ENCODE results near the gene ST3GAL3. TPM values are rescaled to one million over a fixed set of nuclear protein-coding genes. Genes with fewer than 3 reads are reported as not detected.

Gene ST3GAL3
- total and polyA plus RNA-seq, 10 of the 15 experiments (the other 5 are each of a cell fraction or from before 2014, with no cell fraction given) = 1.2 to 19.3 (median 11.0) TPM

DNA sequence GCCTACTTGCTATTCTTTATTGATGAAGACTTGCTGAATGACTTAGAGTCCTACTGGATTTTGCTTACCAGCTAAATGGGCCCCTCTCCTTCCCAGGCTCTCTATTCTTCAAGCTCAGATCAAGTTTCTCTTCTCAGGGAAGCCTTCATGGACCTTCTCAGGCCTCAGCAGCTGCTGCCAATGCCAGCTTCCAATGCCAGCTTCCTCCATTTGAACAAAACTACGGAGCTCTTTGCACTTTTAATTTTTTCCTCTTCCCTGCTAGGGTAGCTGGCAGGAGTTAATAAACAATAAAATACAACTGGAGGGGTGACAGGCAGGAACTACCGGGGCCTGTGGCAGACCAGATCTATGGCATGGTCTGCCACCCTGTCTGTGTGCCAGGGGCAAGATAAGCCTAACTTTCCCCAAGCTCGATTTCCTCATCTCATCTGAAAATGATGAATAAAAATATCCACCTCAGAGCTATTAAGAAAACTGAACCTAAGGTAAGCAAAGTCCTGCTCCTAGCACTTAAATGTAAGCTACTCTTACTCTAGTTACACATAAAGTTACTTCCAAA, 238.4 kb downstream of the ST3GAL3 start:
- peaks cover 23% of the 10 kb centered on the region for H3K79me2 ChIP-seq (ENCODE audit: control insufficient read depth, insufficient read depth, low read length)
- H3K36me3 ChIP-seq (ENCODE audit: control insufficient read depth in 2 of 2, insufficient read depth in 2 of 2, low read length in 1 of 2) = 0 out of 4 replicates have a peak, but pooled peaks cover 0 to 3% of the 10 kb centered on the region in 2 experiments
- intact Hi-C loops (cut with micrococcal nuclease; ENCODE audit: unreplicated experiment) = loop anchor here (1.0 to 5.0 kb wide), 5 partner anchors 24 to 295 kb away; partner anchors contain the start of genes ATP6V0B, KDM4A and ST3GAL3
- H3K9ac ChIP-seq (ENCODE audit: control insufficient read depth, insufficient read depth, low read length) = peak overlapping the region; percentile 85
- H2AFZ ChIP-seq (ENCODE audit: control insufficient read depth, low read depth, low read length) = peak overlapping the region; percentile 94
- peak overlapping the region; percentile 95 for H3K4me2 ChIP-seq (ENCODE audit: control insufficient read depth, insufficient read depth)
- RAD21 ChIA-PET (ENCODE audit: unreplicated experiment) = interaction anchor here (0.8 to 5.8 kb wide), 16 partner anchors 10 to 706 kb away, joined by 3 to 78 read pairs (median 4); partner anchors contain the start of genes ARTN, KDM4A and ST3GAL3
- POLR2A ChIA-PET = interaction anchor here (0.7 to 1.6 kb wide), 8 partner anchors 11 to 294 kb away, joined by 3 to 10 read pairs (median 3); partner anchors contain the start of gene ATP6V0B
- TF ChIP-seq, protein P1, sequence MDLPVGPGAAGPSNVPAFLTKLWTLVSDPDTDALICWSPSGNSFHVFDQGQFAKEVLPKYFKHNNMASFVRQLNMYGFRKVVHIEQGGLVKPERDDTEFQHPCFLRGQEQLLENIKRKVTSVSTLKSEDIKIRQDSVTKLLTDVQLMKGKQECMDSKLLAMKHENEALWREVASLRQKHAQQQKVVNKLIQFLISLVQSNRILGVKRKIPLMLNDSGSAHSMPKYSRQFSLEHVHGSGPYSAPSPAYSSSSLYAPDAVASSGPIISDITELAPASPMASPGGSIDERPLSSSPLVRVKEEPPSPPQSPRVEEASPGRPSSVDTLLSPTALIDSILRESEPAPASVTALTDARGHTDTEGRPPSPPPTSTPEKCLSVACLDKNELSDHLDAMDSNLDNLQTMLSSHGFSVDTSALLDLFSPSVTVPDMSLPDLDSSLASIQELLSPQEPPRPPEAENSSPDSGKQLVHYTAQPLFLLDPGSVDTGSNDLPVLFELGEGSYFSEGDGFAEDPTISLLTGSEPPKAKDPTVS (IDR thresholded peaks at IDR 0.05; ENCODE audit: low read depth, low read length) = no peak
- no peak for TF ChIP-seq NFXL1 (IDR thresholded peaks at IDR 0.05; ENCODE audit: borderline replicate concordance)
- no peak for TF ChIP-seq EP300 (IDR thresholded peaks at IDR 0.05; ENCODE audit: borderline replicate concordance in 1 of 2, control insufficient read depth in 1 of 2, low read depth in 2 of 2, low read length in 2 of 2)
- TF ChIP-seq BMI1 (IDR thresholded peaks at IDR 0.05; ENCODE audit: borderline replicate concordance) = no peak
- no peak for TF ChIP-seq MTA3 (IDR thresholded peaks at IDR 0.05; ENCODE audit: borderline replicate concordance, low read length)
- TF ChIP-seq HDAC2 (IDR thresholded peaks at IDR 0.05) = no peak
- TF ChIP-seq SUZ12 (IDR thresholded peaks at IDR 0.05; ENCODE audit: unreplicated experiment) = no peak
- no peak for TF ChIP-seq RFX5 (IDR thresholded peaks at IDR 0.05; ENCODE audit: low read depth, low read length)
- TF ChIP-seq, protein P2, sequence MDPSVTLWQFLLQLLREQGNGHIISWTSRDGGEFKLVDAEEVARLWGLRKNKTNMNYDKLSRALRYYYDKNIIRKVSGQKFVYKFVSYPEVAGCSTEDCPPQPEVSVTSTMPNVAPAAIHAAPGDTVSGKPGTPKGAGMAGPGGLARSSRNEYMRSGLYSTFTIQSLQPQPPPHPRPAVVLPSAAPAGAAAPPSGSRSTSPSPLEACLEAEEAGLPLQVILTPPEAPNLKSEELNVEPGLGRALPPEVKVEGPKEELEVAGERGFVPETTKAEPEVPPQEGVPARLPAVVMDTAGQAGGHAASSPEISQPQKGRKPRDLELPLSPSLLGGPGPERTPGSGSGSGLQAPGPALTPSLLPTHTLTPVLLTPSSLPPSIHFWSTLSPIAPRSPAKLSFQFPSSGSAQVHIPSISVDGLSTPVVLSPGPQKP (IDR thresholded peaks at IDR 0.05; ENCODE audit: low read depth, low read length) = no peak
- no peak for TF ChIP-seq RAD21 (IDR thresholded peaks at IDR 0.05; ENCODE audit: insufficient read depth, low read depth, low read length)
- TF ChIP-seq HDGF (IDR thresholded peaks at IDR 0.05) = no peak
- no peak for TF ChIP-seq CREM (IDR thresholded peaks at IDR 0.05; ENCODE audit: low read depth)
- no peak for TF ChIP-seq YBX1 (IDR thresholded peaks at IDR 0.05)
- TF ChIP-seq STAT1 (conservative IDR thresholded peaks at IDR 0.05) = no peak
- no peaks in the 10 kb centered on the region for H3K27me3 ChIP-seq (replicated peaks in 1 of 2; ENCODE audit: control insufficient read depth in 2 of 2, insufficient read depth in 2 of 2, low read length in 1 of 2)
- SMC1A ChIA-PET (ENCODE audit: uncharacterized antibody, unreplicated experiment) = interaction anchor here (0.6 to 7.2 kb wide), 19 partner anchors 12 to 413 kb away, joined by 3 to 100 read pairs (median 4); partner anchors contain the start of genes ARTN, ATP6V0B and KDM4A
- no peak for ATAC-seq
- H3K4me3 ChIP-seq = peak overlapping the region; percentile 96
- no peaks in the 10 kb centered on the region for H3K9me3 ChIP-seq (replicated peaks; ENCODE audit: control insufficient read depth, insufficient read depth, low read length)
- H3K27ac ChIP-seq (ENCODE audit: control insufficient read depth, insufficient read depth) = peak overlapping the region; percentile 93
- CTCF ChIA-PET = interaction anchor here (0.6 to 10.4 kb wide), 26 partner anchors 8 to 707 kb away, joined by 3 to 167 read pairs (median 4); partner anchors contain the start of genes ARTN, DPH2, PTPRF and ST3GAL3
- TSS peak; percentile 87 for BruUV-seq (replicated peaks)
- no peak for FAIRE-seq
- 0% methylated on average over 3 of the region's 3 CpGs for WGBS (ENCODE audit: insufficient coverage, insufficient replicate concordance, low lambda C conversion rate, missing lambda C conversion rate)
- no peak for DNase-seq (ENCODE audit: low read depth, low spot score)
- in situ Hi-C loops (cut with MboI) = no loop called here
- peaks cover 10% of the 10 kb centered on the region for H3K4me1 ChIP-seq (ENCODE audit: control insufficient read depth, insufficient read depth, low read length)
- no peaks in the 10 kb centered on the region for H4K20me1 ChIP-seq (ENCODE audit: control insufficient read depth, insufficient read depth)

Data from GM12878 (cell line).